ENCODE data around the gene WDR48. TPM values are rescaled to one million over a fixed set of nuclear protein-coding genes. Genes with fewer than 3 reads are reported as not detected.

WDR48 gene
- total RNA-seq, 2 experiments from 2014 or later = 25.7 to 34.5 TPM

- ATAC-seq (no peak), DNase-seq (no peak)
- Mint-ChIP-seq H3K4me1 (peaks cover 17% of the 10 kb centered on the region), H3K27me3 (no peaks in the 10 kb centered on the region), H3K27ac (no peak overlapping the region), H3K36me3 (peaks cover 38% of the 10 kb centered on the region), H3K4me3 (no peak overlapping the region), H3K9me3 (ENCODE audit: low read depth) (no peaks in the 10 kb centered on the region)
- CTCF ChIA-PET = interaction anchor here (1.1 kb wide), 1 partner anchor 216 kb away, joined by 3 read pairs; no protein-coding TSS in a partner anchor
These were observed 24.1 kb downstream of the WDR48 start for GRCh38 chr3:39075910-39076309.

GRCh38 chr3:39079530-39079929, 27.7 kb downstream of the WDR48 start:
- CTCF ChIA-PET = interaction anchor here (1.9 kb wide), 1 partner anchor 13 kb away, joined by 4 read pairs; no protein-coding TSS in a partner anchor
- ATAC-seq (no peak), DNase-seq (no peak)
- Mint-ChIP-seq H3K36me3 (peaks cover 41% of the 10 kb centered on the region), H3K4me1 (peaks cover 27% of the 10 kb centered on the region), H3K27me3 (no peaks in the 10 kb centered on the region), H3K27ac (no peak overlapping the region), H3K4me3 (no peak overlapping the region), H3K9me3 (ENCODE audit: low read depth) (no peaks in the 10 kb centered on the region)

- H3K36me3 Mint-ChIP-seq = peaks cover 38% of the 10 kb centered on the region
- DNase-seq = no peak
- no peak for ATAC-seq
- no peaks in the 10 kb centered on the region for H3K9me3 Mint-ChIP-seq (ENCODE audit: low read depth)
- no peak overlapping the region for H3K4me3 Mint-ChIP-seq
- CTCF ChIA-PET = interaction anchor here (1.2 to 1.9 kb wide), 2 partner anchors 12 to 212 kb away, joined by 3 to 4 read pairs; no protein-coding TSS in a partner anchor
- no peak overlapping the region for H3K27ac Mint-ChIP-seq
- no peaks in the 10 kb centered on the region for H3K27me3 Mint-ChIP-seq
- peaks cover 26% of the 10 kb centered on the region for H3K4me1 Mint-ChIP-seq
These were observed 28.2 kb downstream of the WDR48 start for GRCh38 chr3:39080026-39080425.

GRCh38 chr3:39082666-39083313, 31.0 kb downstream of the WDR48 start:
- H3K4me1 Mint-ChIP-seq = peaks cover 19% of the 10 kb centered on the region
- DNase-seq = no peak
- H3K27ac Mint-ChIP-seq = no peak overlapping the region
- H3K36me3 Mint-ChIP-seq = peaks cover 26% of the 10 kb centered on the region
- no peak for ATAC-seq
- CTCF ChIA-PET = interaction anchor here (1.3 kb wide), 1 partner anchor 206 kb away, joined by 3 read pairs; no protein-coding TSS in a partner anchor
- H3K9me3 Mint-ChIP-seq (ENCODE audit: low read depth) = no peaks in the 10 kb centered on the region
- no peak overlapping the region for H3K4me3 Mint-ChIP-seq
- H3K27me3 Mint-ChIP-seq = no peaks in the 10 kb centered on the region

GRCh38 chr3:39086144-39086543, 34.3 kb downstream of the WDR48 start:
- peaks cover 23% of the 10 kb centered on the region for H3K36me3 Mint-ChIP-seq
- H3K27ac Mint-ChIP-seq = no peak overlapping the region
- H3K27me3 Mint-ChIP-seq = no peaks in the 10 kb centered on the region
- ATAC-seq (no peak), DNase-seq (no peak)
- CTCF ChIA-PET = interaction anchor here (1.0 kb wide), 1 partner anchor 206 kb away, joined by 4 read pairs; no protein-coding TSS in a partner anchor
- no peak overlapping the region for H3K4me3 Mint-ChIP-seq
- H3K9me3 Mint-ChIP-seq (ENCODE audit: low read depth) = no peaks in the 10 kb centered on the region
- H3K4me1 Mint-ChIP-seq = peaks cover 13% of the 10 kb centered on the region

GRCh38 chr3:39088456-39088855, 36.6 kb downstream of the WDR48 start:
- H3K9me3 Mint-ChIP-seq (ENCODE audit: low read depth) = no peaks in the 10 kb centered on the region

GRCh38 chr3:39088889-39089288, 37.1 kb downstream of the WDR48 start:
- no peak overlapping the region for H3K4me3 Mint-ChIP-seq
- ATAC-seq (no peak), DNase-seq (no peak)
- CTCF ChIA-PET = interaction anchor here (1.8 to 2.2 kb wide), 2 partner anchors 88 to 289 kb away, joined by 5 read pairs; no protein-coding TSS in a partner anchor
- H3K27me3 Mint-ChIP-seq = no peaks in the 10 kb centered on the region
- no peak overlapping the region for H3K27ac Mint-ChIP-seq
- H3K9me3 Mint-ChIP-seq (ENCODE audit: low read depth) = no peaks in the 10 kb centered on the region
- H3K4me1 Mint-ChIP-seq = peaks cover 3% of the 10 kb centered on the region
- peaks cover 12% of the 10 kb centered on the region for H3K36me3 Mint-ChIP-seq

More at GRCh38 chr3:39088456-39088855, 36.6 kb downstream of the WDR48 start:
- H3K27ac Mint-ChIP-seq = no peak overlapping the region
- no peak overlapping the region for H3K4me3 Mint-ChIP-seq
- CTCF ChIA-PET = interaction anchor here (1.5 to 2.2 kb wide), 3 partner anchors 13 to 289 kb away, joined by 3 to 5 read pairs (median 5); no protein-coding TSS in a partner anchor
- H3K4me1 Mint-ChIP-seq = peaks cover 3% of the 10 kb centered on the region
- ATAC-seq = no peak
- no peaks in the 10 kb centered on the region for H3K27me3 Mint-ChIP-seq
- H3K36me3 Mint-ChIP-seq = peaks cover 12% of the 10 kb centered on the region
- DNase-seq = no peak

- Mint-ChIP-seq H3K4me1 (peaks cover 3% of the 10 kb centered on the region), H3K27me3 (no peaks in the 10 kb centered on the region), H3K27ac (no peak overlapping the region), H3K36me3 (peaks cover 20% of the 10 kb centered on the region), H3K4me3 (no peak overlapping the region), H3K9me3 (ENCODE audit: low read depth) (no peaks in the 10 kb centered on the region)
- ATAC-seq = peak; percentile 47
- DNase-seq = no peak
- CTCF ChIA-PET = interaction anchor here (1.1 to 2.4 kb wide), 2 partner anchors 10 to 99 kb away, joined by 4 to 5 read pairs; no protein-coding TSS in a partner anchor
These were observed 39.1 kb downstream of the WDR48 start for GRCh38 chr3:39090922-39091321.

GRCh38 chr3:39094851-39095677, 43.2 kb downstream of the WDR48 start:
- H3K36me3 Mint-ChIP-seq = peaks cover 17% of the 10 kb centered on the region
- no peaks in the 10 kb centered on the region for H3K27me3 Mint-ChIP-seq
- no peak overlapping the region for H3K27ac Mint-ChIP-seq
- no peaks in the 10 kb centered on the region for H3K9me3 Mint-ChIP-seq (ENCODE audit: low read depth)
- H3K4me3 Mint-ChIP-seq = no peak overlapping the region
- DNase-seq (no peak), ATAC-seq (no peak)
- H3K4me1 Mint-ChIP-seq = peaks cover 3% of the 10 kb centered on the region
- CTCF ChIA-PET = interaction anchor here (0.9 to 2.0 kb wide), 2 partner anchors 11 to 198 kb away, joined by 4 to 5 read pairs; no protein-coding TSS in a partner anchor

GRCh38 chr3:39095778-39096177, 44.0 kb downstream of the WDR48 start:
- H3K27ac Mint-ChIP-seq = no peak overlapping the region
- no peak overlapping the region for H3K4me3 Mint-ChIP-seq
- DNase-seq (no peak), ATAC-seq (no peak)
- no peaks in the 10 kb centered on the region for H3K27me3 Mint-ChIP-seq
- CTCF ChIA-PET = interaction anchor here (0.8 to 2.0 kb wide), 2 partner anchors 193 to 196 kb away, joined by 3 to 7 read pairs; no protein-coding TSS in a partner anchor
- H3K9me3 Mint-ChIP-seq (ENCODE audit: low read depth) = no peaks in the 10 kb centered on the region
- peaks cover 17% of the 10 kb centered on the region for H3K36me3 Mint-ChIP-seq
- H3K4me1 Mint-ChIP-seq = peaks cover 3% of the 10 kb centered on the region

GRCh38 chr3:39096775-39097174, 45.0 kb downstream of the WDR48 start:
- Mint-ChIP-seq H3K27me3 (no peaks in the 10 kb centered on the region), H3K4me1 (peaks cover 2% of the 10 kb centered on the region), H3K9me3 (ENCODE audit: low read depth) (no peaks in the 10 kb centered on the region), H3K27ac (no peak overlapping the region), H3K4me3 (no peak overlapping the region), H3K36me3 (peaks cover 17% of the 10 kb centered on the region)
- ATAC-seq (no peak), DNase-seq (no peak)
- CTCF ChIA-PET = interaction anchor here (2.0 kb wide), 1 partner anchor 192 kb away, joined by 7 read pairs; no protein-coding TSS in a partner anchor

- peaks cover 13% of the 10 kb centered on the region for H3K36me3 Mint-ChIP-seq
- H3K4me1 Mint-ChIP-seq = peaks cover 2% of the 10 kb centered on the region
- CTCF ChIA-PET = no interaction called here
- H3K27ac Mint-ChIP-seq = no peak overlapping the region
- DNase-seq (no peak), ATAC-seq (no peak)
- no peaks in the 10 kb centered on the region for H3K27me3 Mint-ChIP-seq
- no peaks in the 10 kb centered on the region for H3K9me3 Mint-ChIP-seq (ENCODE audit: low read depth)
- H3K4me3 Mint-ChIP-seq = no peak overlapping the region
These were observed 46.1 kb downstream of the WDR48 start for GRCh38 chr3:39097716-39098472.
